ENCODE measurements around the gene USP38. TPM values are rescaled to one million over a fixed set of nuclear protein-coding genes. Genes with fewer than 3 reads are reported as not detected.
"Not testable (repeated sequence)": the region's sequence is repeated elsewhere in the genome, so short reads cannot be mapped to it uniquely, and the experiment has no call there.

Gene USP38
- polyA plus RNA-seq, 4 donors, result 22.9 to 27.8 (median 25.6) TPM

DNA sequence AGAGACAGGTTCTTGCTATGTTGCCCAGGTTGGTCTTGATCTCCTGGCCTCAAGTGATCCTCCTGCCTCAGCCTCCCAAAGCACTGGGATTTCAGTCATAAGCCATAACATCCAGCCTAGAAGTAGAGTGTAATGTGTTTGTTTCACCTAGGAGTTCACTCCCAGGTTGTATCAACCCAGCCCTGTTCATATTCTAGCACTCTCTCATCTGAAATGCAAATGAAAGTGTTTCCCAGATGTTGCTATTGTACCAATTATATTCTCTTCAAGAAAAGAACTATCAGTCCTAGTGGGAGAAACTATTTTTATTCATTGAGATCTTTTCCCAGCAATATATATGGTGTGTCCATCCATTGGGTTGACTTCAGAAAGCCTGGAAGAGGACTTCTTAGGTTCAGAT, 72.6 kb downstream of the USP38 start:
- DNase-seq (ENCODE audit: low read depth in 4 of 4, low spot score in 3 of 4), result no peak

DNA sequence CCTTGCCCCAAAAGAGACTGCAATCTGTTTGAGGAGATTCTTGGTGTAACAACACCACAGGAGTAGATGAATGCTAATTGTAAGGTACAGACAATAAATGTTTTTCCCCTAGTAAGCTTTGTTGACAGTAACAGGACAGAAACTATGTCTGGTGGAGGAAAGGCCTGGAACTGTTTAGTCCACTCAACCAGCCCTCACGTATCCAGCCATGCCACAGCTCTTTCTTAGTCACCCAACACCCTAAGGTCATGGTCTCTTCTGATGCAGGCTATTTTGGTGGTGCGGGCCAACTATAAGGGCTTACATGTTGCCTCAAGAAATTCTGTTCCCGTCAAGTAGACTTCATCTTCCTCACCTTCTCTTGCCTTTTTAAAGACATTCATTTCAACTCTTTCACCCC, 76.0 kb downstream of the USP38 start:
- no peak for DNase-seq (ENCODE audit: low read depth in 4 of 4, low spot score in 3 of 4)

DNA sequence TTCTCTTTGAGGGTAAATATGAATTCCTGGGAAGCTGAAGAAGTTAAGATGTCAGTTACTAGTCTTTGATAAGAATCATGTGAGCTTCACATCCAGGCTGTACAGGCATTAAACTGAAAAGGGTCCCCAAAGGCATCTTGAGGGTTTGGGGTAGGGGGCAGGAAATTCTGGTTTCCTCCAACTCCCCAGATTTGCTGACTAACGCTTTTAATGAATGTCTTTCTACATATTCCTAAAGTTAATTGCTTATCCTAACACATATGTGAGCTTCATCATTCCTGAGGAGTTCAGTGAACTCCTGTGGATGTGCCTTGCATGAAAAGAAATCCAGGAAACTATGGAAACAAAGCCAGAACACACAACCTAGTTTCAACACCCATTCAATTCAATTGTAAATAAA, 78.1 kb downstream of the USP38 start:
- no peak for DNase-seq (ENCODE audit: low read depth in 4 of 4, low spot score in 3 of 4)

DNA sequence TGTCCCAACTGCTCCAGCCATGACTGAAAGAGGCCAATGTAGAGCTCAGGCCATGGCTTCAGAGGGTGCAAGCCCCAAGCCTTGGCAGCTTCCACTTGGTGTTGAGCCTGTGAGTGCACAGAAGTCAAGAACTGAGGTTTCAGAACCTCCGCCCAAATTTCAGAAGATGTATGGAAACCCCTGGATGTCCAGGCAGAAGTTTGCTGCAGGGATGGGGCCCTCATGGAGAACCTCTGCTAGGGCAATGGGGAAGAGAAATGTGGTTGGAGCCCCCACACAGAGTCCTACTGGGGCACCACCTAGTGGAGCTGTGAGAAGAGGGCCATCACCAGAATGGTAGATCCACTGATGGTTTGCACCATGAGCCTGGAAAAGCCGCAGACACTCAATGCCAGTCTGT, 83.0 kb downstream of the USP38 start:
- DNase-seq (ENCODE audit: low read depth in 4 of 4, low spot score in 3 of 4), result not testable (repeated sequence)

DNA sequence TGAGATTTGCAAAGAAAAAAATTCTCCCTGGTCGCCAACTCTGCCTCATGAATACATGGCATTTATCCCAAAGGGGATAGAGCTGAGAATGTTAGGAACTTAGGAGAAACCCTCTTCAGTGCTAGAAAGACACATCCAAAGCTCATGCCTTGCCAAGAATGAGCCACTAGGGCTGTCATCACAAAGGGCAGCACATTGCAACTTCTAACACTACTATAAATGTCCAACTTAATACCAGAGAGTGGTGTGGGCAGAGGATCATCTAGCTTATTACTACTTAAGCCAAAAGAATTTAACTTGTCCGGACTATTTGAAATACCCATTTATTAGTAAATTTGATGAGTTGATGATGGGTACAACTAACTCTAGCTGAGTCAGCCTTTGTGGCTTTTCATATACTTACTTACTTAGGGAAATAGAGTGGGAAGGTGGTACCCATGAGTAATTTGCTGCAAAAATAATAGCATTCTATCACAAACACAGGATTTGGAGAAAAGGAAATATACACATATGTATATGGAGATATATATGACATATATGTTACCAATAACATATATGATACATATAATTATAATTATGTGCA, 85.6 kb downstream of the USP38 start:
- no peak for DNase-seq (ENCODE audit: low read depth in 4 of 4, low spot score in 3 of 4)

Other genes with a start within 250 kb of the USP38 start
- gene GAB1, start 152.0 kb downstream of the USP38 start, polyA plus RNA-seq (ENCODE audit: insufficient read length in 4 of 4), result 10 to 100 TPM; 48.9 to 60.7 (median 52.6) TPM